ENCODE measurements around the gene LPAR2. TPM values are rescaled to one million over a fixed set of nuclear protein-coding genes. Genes with fewer than 3 reads are reported as not detected.
A peak's percentile ranks its signal among the peaks of the same experiment; 100 is the strongest.
"Not testable (repeated sequence)": the region's sequence is repeated elsewhere in the genome, so short reads cannot be mapped to it uniquely, and the experiment has no call there.

The LPAR2 gene
- total RNA-seq, 2 donors from 2014 or later, result 72.8 to 82.2 TPM

- H3K27ac Mint-ChIP-seq, result peak within 1 kb of the TSS; percentile 86
Observed at GRCh38 chr19:19618219-19619051, 9.6 kb downstream of the LPAR2 start, which contains the start of gene PBX4. TSS of gene PBX4 (minus strand) at chr19:19618687. CDS start at chr19:19618629, 58 bp downstream.

GRCh38 chr19:19615086-19615485, 12.9 kb downstream of the LPAR2 start:
- peak; percentile 59 to 70 for DNase-seq
- H3K27me3 Mint-ChIP-seq (ENCODE audit: low read depth), result no peaks in the 10 kb centered on the region
- H3K4me1 Mint-ChIP-seq (ENCODE audit: low read depth), result peaks cover 62% of the 10 kb centered on the region

More at GRCh38 chr19:19618219-19619051, 9.6 kb downstream of the LPAR2 start, which contains the start of gene PBX4:
- DNase-seq (peak; percentile 99 to 100), ATAC-seq (replicated peaks in 1 of 2) (peak; percentile 93 to 94)
- no peaks in the 10 kb centered on the region for H3K27me3 Mint-ChIP-seq (ENCODE audit: low read depth)
- H3K4me1 Mint-ChIP-seq (ENCODE audit: low read depth), result peaks cover 57% of the 10 kb centered on the region
- peaks cover 0 to 6% of the 10 kb centered on the region in 2 donors for H3K36me3 Mint-ChIP-seq (ENCODE audit: insufficient read depth in 2 of 2)
- H3K9me3 Mint-ChIP-seq, result no peaks in the 10 kb centered on the region
- peak within 1 kb of the TSS; percentile 92 to 96 for H3K4me3 Mint-ChIP-seq

GRCh38 chr19:19613506-19613905, 14.5 kb downstream of the LPAR2 start:
- no peaks in the 10 kb centered on the region for H3K9me3 Mint-ChIP-seq
- H3K27ac Mint-ChIP-seq, result no peak overlapping the region
- peaks cover 63% of the 10 kb centered on the region for H3K4me1 Mint-ChIP-seq (ENCODE audit: low read depth)
- no peaks in the 10 kb centered on the region for H3K27me3 Mint-ChIP-seq (ENCODE audit: low read depth)
- peak overlapping the region in 1 of 2 donors; percentile 38 for H3K4me3 Mint-ChIP-seq
- ATAC-seq (replicated peaks in 1 of 2) (no peak), DNase-seq (no peak)
- peaks cover 5 to 11% of the 10 kb centered on the region in 2 donors for H3K36me3 Mint-ChIP-seq (ENCODE audit: insufficient read depth in 2 of 2)

More at GRCh38 chr19:19615086-19615485, 12.9 kb downstream of the LPAR2 start:
- peaks cover 0 to 6% of the 10 kb centered on the region in 2 donors for H3K36me3 Mint-ChIP-seq (ENCODE audit: insufficient read depth in 2 of 2)
- ATAC-seq (replicated peaks in 1 of 2), result peak; percentile 47 to 53
- H3K4me3 Mint-ChIP-seq, result peak overlapping the region; percentile 60 to 96
- no peaks in the 10 kb centered on the region for H3K9me3 Mint-ChIP-seq
- H3K27ac Mint-ChIP-seq, result peak overlapping the region; percentile 99

- Mint-ChIP-seq H3K27ac (no peak overlapping the region), H3K4me3 (no peak overlapping the region), H3K27me3 (ENCODE audit: low read depth) (no peaks in the 10 kb centered on the region), H3K9me3 (no peaks in the 10 kb centered on the region), H3K36me3 (ENCODE audit: insufficient read depth in 2 of 2) (peaks cover 10% of the 10 kb centered on the region in 2 donors), H3K4me1 (ENCODE audit: low read depth) (peaks cover 52% of the 10 kb centered on the region)
- ATAC-seq (replicated peaks in 1 of 2) (no peak), DNase-seq (no peak)
Observed at GRCh38 chr19:19610376-19611202, 17.4 kb downstream of the LPAR2 start.

- not testable (repeated sequence) for H3K9me3 Mint-ChIP-seq; H3K27me3 Mint-ChIP-seq (ENCODE audit: low read depth); H3K36me3 Mint-ChIP-seq (ENCODE audit: insufficient read depth in 2 of 2); ATAC-seq (replicated peaks in 1 of 2); DNase-seq
- H3K4me3 Mint-ChIP-seq, result peak overlapping the region; percentile 57 to 63
- H3K4me1 Mint-ChIP-seq (ENCODE audit: low read depth), result peaks cover 48% of the 10 kb centered on the region
- peak overlapping the region; percentile 91 for H3K27ac Mint-ChIP-seq
Observed at GRCh38 chr19:19606686-19607085, 21.3 kb downstream of the LPAR2 start.

- ATAC-seq (replicated peaks in 1 of 2) (peak; percentile 88 to 92), DNase-seq (peak; percentile 45 to 51)
- peaks cover 10 to 16% of the 10 kb centered on the region in 2 donors for H3K36me3 Mint-ChIP-seq (ENCODE audit: insufficient read depth in 2 of 2)
Observed at GRCh38 chr19:19606021-19606420, 22.0 kb downstream of the LPAR2 start.

GRCh38 chr19:19602713-19603324, 25.2 kb downstream of the LPAR2 start:
- DNase-seq, result no peak
- Mint-ChIP-seq H3K4me1 (ENCODE audit: low read depth) (peaks cover 70% of the 10 kb centered on the region), H3K27me3 (ENCODE audit: low read depth) (no peaks in the 10 kb centered on the region), H3K27ac (peak overlapping the region; percentile 56), H3K9me3 (peaks cover 3 to 5% of the 10 kb centered on the region in 2 donors), H3K4me3 (peak overlapping the region; percentile 47 to 48), H3K36me3 (ENCODE audit: insufficient read depth in 2 of 2) (peaks cover 8 to 9% of the 10 kb centered on the region in 2 donors)
- ATAC-seq (replicated peaks in 1 of 2), result no peak

More at GRCh38 chr19:19606021-19606420, 22.0 kb downstream of the LPAR2 start:
- Mint-ChIP-seq H3K27ac (peak overlapping the region; percentile 91), H3K4me1 (ENCODE audit: low read depth) (peaks cover 54% of the 10 kb centered on the region), H3K4me3 (peak overlapping the region; percentile 57 to 63), H3K27me3 (ENCODE audit: low read depth) (no peaks in the 10 kb centered on the region), H3K9me3 (peaks cover 2% of the 10 kb centered on the region in 2 donors)

GRCh38 chr19:19602136-19602712, 25.8 kb downstream of the LPAR2 start:
- peaks cover 10 to 11% of the 10 kb centered on the region in 2 donors for H3K36me3 Mint-ChIP-seq (ENCODE audit: insufficient read depth in 2 of 2)
- H3K4me1 Mint-ChIP-seq (ENCODE audit: low read depth), result peaks cover 75% of the 10 kb centered on the region
- H3K27ac Mint-ChIP-seq, result peak overlapping the region; percentile 88
- ATAC-seq (replicated peaks in 1 of 2), result no peak
- H3K4me3 Mint-ChIP-seq, result peak overlapping the region; percentile 48 to 49
- peaks cover 3 to 5% of the 10 kb centered on the region in 2 donors for H3K9me3 Mint-ChIP-seq
- DNase-seq, result no peak
- H3K27me3 Mint-ChIP-seq (ENCODE audit: low read depth), result no peaks in the 10 kb centered on the region

- peak overlapping the region; percentile 48 to 49 for H3K4me3 Mint-ChIP-seq
- peak overlapping the region; percentile 88 for H3K27ac Mint-ChIP-seq
- H3K9me3 Mint-ChIP-seq, result peaks cover 3 to 5% of the 10 kb centered on the region in 2 donors
- no peaks in the 10 kb centered on the region for H3K27me3 Mint-ChIP-seq (ENCODE audit: low read depth)
- DNase-seq, result no peak
- peaks cover 9 to 10% of the 10 kb centered on the region in 2 donors for H3K36me3 Mint-ChIP-seq (ENCODE audit: insufficient read depth in 2 of 2)
- ATAC-seq (replicated peaks in 1 of 2), result no peak
- H3K4me1 Mint-ChIP-seq (ENCODE audit: low read depth), result peaks cover 81% of the 10 kb centered on the region
Observed at GRCh38 chr19:19600793-19601330, 27.2 kb downstream of the LPAR2 start.

GRCh38 chr19:19598728-19599451, 29.1 kb downstream of the LPAR2 start:
- peak overlapping the region; percentile 97 for H3K27ac Mint-ChIP-seq
- ATAC-seq (replicated peaks in 1 of 2) (peak; percentile 61 to 71), DNase-seq (peak; percentile 67 to 80)
- H3K4me1 Mint-ChIP-seq (ENCODE audit: low read depth), result peaks cover 90% of the 10 kb centered on the region
- H3K36me3 Mint-ChIP-seq (ENCODE audit: insufficient read depth in 2 of 2), result peaks cover 9 to 14% of the 10 kb centered on the region in 2 donors
- peak overlapping the region; percentile 73 to 86 for H3K4me3 Mint-ChIP-seq
- not testable (repeated sequence) for H3K9me3 Mint-ChIP-seq; H3K27me3 Mint-ChIP-seq (ENCODE audit: low read depth)

GRCh38 chr19:19597809-19598306, 30.2 kb downstream of the LPAR2 start:
- peaks cover 9 to 16% of the 10 kb centered on the region in 2 donors for H3K36me3 Mint-ChIP-seq (ENCODE audit: insufficient read depth in 2 of 2)
- ATAC-seq (replicated peaks in 1 of 2) (peak; percentile 73 to 76), DNase-seq (peak; percentile 73 to 76)
- peak overlapping the region; percentile 73 to 86 for H3K4me3 Mint-ChIP-seq
- no peaks in the 10 kb centered on the region for H3K27me3 Mint-ChIP-seq (ENCODE audit: low read depth)
- H3K27ac Mint-ChIP-seq, result peak overlapping the region; percentile 97
- H3K4me1 Mint-ChIP-seq (ENCODE audit: low read depth), result peaks cover 80% of the 10 kb centered on the region
- H3K9me3 Mint-ChIP-seq, result peaks cover 3 to 5% of the 10 kb centered on the region in 2 donors

All from activated T-cell treated with anti-CD3 and anti-CD28 coated beads, Interleukin-2, amount 50 U/mL, for 72 hours (primary cell).